ENCODE measurements around the gene TRPT1.
A peak's percentile ranks its signal among the peaks of the same experiment; 100 is the strongest.

TRPT1 gene, protein sequence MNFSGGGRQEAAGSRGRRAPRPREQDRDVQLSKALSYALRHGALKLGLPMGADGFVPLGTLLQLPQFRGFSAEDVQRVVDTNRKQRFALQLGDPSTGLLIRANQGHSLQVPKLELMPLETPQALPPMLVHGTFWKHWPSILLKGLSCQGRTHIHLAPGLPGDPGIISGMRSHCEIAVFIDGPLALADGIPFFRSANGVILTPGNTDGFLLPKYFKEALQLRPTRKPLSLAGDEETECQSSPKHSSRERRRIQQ

DNA sequence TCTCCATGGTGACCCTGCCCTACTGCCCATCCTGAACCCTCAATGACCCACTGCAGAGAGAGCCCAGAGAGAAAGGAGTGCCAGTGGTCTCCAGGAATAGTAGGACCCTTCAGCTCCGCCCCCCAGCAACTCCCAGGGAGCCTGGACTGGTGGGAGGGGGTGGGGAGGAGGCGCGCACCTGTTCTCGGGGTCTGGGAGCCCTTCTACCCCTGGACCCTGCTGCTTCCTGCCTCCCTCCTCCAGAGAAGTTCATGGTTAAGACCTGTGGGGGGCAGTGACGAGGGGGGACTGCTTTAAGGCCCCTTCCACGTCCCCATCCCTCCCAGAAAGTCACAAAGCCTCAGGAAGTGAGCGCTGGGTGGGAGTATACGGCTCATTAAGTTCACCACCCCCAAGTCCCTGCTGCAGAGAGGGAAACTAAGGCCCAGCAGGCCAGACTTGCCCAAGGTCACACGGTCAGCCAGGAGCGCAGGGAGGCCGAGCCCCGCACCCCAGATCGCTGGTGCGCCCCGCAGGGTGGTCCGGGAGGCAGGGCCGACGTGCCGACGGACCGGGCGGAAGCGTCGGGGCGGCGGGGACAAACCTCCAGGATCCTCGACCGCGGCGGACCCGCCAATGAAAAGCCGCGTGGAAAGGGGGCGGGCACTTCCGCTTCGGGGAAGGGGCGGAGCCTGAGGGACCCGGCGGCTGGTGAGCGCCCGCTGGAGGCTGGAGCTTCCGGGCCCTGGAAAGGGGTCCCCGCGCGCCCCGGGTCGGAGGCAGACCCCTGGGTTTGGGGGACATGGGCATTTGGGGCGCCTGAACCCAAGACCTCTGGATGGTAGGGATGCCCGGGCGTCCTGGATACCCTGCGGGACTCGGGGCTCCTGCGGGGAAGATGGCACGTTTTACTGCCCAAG lies at the start of gene TRPT1, which contains the start of gene NUDT22:
TSS of gene TRPT1 (minus strand) at position 579 of the 899 bp plus-strand sequence. CDS start at position 253, 326 bp downstream.
TSS of gene NUDT22 (plus strand) at position 667 of the 899 bp plus-strand sequence. CDS start 379 bp downstream, outside the sequence.
- DNase-seq (ENCODE audit: low read depth in 2 of 3, low spot score in 1 of 3), result peak; percentile 87 to 96 (median 90)

- DNase-seq (ENCODE audit: low read depth in 2 of 3, low spot score in 1 of 3), result no peak
Measured at GRCh38 chr11:64275031-64275800, 49.2 kb upstream of the TRPT1 start.

DNA sequence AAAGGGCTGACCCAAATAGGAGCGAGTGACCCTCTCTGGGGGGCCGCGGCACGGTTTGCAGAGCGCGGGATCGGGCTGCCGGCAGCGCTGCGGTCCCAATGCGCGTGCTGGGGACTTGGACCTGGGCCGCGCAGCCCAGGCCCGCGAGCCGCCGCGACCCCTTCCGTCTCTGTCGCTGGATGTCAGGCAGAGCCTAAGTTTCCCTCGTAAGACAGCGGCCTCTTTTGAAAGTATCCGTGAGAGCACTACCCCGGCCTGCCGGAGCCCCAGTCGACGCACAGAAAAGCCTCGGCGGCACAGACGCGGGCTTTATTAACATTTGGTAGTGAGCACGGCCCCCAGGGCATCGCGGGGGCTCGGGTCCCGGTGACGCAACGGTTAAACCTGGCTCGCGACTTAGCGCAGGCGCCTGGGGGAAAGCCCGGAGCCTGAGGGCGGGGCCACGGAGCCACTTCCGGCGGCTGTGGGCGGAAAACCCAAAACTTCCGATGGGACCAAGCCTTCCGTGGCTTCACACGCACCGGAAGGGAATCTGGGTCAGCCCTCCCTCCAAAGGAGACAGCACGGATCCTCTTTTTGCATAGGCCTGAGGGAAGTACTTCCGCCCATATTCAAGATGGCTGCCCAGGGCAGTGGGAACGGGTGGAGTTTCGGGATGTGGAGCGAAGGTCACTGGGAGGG lies 43.7 kb upstream of the TRPT1 start:
- peak; percentile 96 to 97 (median 97) for DNase-seq (ENCODE audit: low read depth in 2 of 3, low spot score in 1 of 3)

- DNase-seq (ENCODE audit: low read depth in 2 of 3, low spot score in 1 of 3), result peak in 2 of 3 donors; percentile 32 to 41
Measured at GRCh38 chr11:64268893-64269539, 43.0 kb upstream of the TRPT1 start.

DNA sequence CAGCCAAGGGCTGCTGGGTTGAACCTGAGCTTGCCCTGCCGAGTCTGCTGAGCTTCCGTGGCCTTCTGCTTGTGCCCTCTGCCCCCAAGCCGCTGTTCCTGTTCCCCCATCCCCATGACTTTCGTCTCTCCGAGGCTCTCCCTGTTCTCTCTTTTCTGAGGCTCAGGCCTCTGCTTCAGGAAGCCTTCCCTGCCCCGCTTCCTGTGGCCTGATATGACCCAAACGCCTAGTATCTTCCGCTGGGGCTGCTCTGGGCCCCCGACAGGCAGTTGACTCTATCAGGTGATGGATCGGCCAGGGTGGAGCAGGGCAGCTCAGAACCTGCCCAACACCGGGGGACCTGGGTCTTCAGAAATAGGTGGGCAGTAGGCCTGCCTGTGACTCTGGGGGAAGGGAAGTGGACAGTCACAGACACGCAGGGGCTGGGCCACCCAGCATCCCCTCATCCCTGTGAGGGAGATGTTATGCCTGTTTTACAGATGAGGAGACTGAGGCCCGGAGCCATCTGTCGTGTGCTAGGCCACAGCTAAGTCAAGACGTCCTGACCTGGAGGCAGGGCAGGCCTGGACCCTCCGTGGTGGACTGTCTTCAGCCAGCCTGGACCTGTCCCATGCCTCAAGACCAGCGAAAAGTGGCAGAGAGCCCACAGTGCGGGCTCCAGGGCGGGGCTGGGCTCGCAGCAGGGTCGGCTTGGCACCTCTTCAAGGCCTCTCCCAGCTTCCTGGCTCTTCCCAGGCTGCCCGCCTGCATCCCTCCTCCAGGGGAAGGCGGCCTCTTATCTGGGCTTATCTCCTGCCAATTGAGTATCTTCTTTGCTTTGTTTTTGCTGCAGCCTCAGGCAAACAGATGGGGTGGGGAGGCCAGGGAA lies 42.3 kb upstream of the TRPT1 start:
- no peak for DNase-seq (ENCODE audit: low read depth in 2 of 3, low spot score in 1 of 3)

- no peak for DNase-seq (ENCODE audit: low read depth in 2 of 3, low spot score in 1 of 3)
Measured at GRCh38 chr11:64267207-64267945, 41.4 kb upstream of the TRPT1 start.

DNA sequence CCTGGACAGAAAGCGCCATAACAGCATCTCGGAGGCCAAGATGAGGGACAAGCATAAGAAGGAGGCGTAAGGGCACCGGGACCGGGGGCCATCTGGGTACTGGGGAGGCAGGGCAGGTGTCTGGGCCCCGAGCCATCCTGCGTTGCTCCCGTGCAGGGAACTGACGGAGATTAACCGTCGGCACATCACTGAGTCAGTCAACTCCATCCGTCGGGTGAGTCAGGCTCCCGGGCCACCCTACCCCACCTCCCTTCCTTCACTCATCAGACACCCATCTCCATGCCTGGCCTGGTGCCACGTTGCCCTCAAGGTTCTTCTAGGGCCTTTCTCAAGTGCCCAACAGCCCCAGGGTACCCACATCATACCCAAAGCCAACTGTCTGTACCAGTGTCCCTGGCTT lies 40.4 kb upstream of the TRPT1 start:
- DNase-seq (ENCODE audit: low read depth in 2 of 3, low spot score in 1 of 3), result no peak

DNA sequence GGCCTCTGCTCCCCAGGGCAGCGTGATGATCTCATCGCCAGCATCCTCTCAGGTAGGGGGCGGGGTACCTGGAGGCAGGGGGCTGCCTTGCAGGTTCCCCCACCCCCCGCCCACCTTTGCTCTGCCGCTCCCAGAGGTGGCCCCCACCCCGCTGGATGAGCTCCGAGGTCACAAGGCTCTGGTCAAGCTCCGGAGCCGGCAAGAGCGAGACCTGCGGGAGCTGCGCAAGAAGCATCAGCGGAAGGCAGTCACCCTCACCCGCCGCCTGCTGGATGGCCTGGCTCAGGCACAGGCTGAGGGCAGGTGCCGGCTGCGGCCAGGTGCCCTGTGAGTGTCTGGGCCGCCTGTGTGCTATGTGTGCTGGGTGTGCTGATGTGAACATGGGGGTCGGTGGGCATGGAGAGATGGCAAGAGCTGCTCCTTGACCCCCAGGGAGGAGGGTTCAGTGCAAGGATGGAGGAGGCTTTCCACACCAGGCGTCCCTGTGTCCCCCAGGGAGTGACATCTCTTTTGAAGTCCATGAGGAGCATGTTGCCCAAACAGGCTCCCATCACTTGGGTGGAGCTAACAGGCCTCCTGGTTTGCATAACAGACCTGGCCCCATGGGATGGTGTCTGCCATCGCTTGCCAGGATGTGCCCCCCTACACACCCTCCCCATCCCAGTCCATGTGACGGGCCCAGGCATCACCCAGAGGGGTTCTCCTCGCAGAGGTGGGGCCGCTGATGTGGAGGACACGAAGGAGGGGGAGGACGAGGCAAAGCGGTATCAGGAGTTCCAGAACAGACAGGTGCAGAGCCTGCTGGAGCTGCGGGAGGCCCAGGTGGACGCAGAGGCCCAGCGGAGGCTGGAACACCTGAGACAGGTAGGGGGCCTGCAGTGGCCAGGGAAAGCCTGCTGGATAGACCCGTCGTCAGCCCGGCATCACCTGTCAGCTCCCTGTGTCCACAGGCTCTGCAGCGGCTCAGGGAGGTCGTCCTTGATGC lies 39.5 kb upstream of the TRPT1 start:
- DNase-seq (ENCODE audit: low read depth in 2 of 3, low spot score in 1 of 3), result no peak

GRCh38 chr11:64264371-64264852 lies 38.4 kb upstream of the TRPT1 start:
- DNase-seq (ENCODE audit: low read depth in 2 of 3, low spot score in 1 of 3), result no peak

DNA sequence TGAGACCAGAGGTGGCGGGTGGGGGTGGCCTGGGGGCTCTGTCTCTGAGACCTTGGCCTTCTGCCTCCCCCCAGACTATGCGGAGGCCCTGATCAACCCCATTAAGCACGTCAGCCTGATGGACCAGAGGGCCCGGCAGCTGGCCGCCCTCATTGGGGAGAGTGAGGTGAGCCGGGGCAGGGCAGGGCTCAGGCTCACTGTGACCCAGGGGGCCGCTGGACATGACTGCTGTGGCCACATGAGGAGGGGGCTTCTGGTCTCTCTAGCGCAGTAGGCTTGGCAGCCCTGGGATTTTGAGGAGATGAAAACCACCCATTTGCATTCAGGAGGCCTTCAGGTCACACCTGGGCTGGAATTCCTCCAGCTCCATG lies 37.9 kb upstream of the TRPT1 start:
- no peak for DNase-seq (ENCODE audit: low read depth in 2 of 3, low spot score in 1 of 3)

DNA sequence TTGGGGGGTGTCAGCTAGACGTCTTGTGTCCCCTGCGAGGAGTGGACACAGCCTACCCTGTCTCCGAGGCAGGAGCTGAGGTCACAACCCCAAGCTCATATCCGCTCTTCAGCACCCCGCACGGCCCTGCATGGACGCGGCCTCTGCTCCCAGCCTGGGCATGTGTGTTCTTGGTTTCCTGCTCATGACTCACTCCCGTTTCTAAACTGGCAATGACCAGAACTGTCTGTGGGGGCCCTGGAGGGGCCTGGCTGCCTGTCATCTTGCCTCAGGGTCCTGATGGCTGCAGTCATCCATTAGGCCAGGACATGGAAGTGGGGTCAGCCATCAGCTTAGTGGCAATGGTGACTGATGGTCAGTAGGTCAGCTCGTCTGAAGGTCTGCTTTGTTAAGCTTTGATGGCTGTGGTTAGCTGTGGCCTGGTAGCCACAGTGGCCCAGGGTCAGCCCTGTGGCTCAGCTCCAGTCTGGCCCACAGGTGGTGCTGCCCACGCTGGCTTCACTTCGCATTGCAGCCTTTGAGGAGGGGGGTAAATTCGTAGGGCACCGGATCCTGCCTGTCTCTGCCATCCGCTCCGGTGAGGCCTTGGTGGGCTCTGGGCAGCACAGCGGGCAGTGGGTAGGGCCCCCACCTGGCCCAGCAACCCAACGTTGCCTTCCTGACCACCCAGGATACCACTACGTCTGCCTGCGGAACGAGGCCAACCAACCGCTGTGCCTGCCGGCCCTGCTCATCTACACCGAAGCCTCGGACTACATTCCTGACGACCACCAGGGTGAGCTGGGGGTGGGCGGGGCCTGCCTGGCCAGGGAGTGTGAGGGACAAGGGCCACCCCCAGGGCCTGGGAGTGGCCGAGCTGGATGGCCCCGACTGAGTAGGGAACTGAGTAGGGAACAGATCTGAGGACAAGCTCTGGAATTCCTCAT lies 37.3 kb upstream of the TRPT1 start:
- DNase-seq (ENCODE audit: low read depth in 2 of 3, low spot score in 1 of 3), result no peak

- DNase-seq (ENCODE audit: low read depth in 2 of 3, low spot score in 1 of 3), result no peak
Measured at GRCh38 chr11:64262271-64263002, 36.5 kb upstream of the TRPT1 start.

- no peak for DNase-seq (ENCODE audit: low read depth in 2 of 3, low spot score in 1 of 3)
Measured at GRCh38 chr11:64261556-64262080, 35.6 kb upstream of the TRPT1 start.

DNA sequence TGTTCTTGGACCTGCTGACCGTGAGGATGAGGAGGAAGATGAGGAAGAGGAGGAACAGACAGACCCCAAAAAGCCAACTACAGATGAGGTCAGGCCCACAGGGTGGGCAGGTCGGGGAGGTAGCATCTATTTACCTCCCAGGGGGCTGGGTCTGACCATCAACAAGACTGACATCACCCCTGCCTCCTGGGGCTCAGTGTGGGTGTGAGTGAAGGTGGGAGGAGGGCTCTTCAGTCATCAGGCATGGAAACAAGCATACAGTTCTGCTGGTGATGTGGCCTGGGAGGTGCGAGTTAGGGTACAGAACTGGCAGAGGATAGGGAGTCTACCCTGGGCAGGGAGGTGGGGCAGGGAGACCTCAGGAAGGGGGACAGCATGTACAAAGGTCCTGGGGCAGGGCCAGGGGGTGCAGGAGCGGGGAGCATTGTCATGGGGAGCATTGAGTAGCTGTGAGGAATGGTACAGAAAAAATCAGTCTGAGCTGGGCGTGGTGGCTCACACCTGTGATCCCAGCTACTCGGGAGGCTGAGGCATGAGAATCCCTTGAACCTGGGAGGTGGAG lies 34.2 kb upstream of the TRPT1 start:
- no peak for DNase-seq (ENCODE audit: low read depth in 2 of 3, low spot score in 1 of 3)

DNA sequence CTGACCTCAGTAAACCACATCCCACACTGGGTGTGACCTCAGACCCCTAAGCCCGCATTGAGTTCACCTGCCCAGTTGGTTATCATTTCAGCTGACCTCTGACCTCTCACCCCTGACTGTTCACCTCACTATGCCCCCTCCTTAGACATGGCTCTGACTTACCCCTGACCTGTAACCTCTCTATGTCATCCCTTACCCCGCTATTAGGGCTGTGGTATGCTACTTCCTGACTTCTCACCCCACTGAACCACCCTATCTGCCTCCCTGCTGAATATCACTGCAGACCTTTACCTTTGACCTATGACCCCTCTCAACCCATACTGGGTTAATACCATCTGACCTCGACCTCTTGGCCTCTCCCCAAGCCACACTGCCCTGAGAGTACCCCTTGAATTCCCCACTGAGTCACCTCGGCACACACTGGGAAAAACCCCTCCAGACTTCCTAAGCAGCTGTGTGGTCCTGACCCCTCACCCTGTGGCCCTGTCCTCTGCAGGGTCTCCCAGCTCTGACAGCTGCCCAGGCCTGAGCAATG lies 33.6 kb upstream of the TRPT1 start:
- DNase-seq (ENCODE audit: low read depth in 2 of 3, low spot score in 1 of 3), result no peak

All from stimulated activated CD4-positive, alpha-beta T cell treated with anti-CD3 and anti-CD28 coated beads, Interleukin-12 subunit alpha, Interleukin-12 subunit beta, amount 100 ng/mL, for 48 hours (primary cell).